NCI-H2171 treated with DMSO at 0.1 percent for 48 hours (cell line): ENCODE results near the gene STARD3.

ENCODE experiments used
- DNase-seq: peaks from one replicate; lab custom pipeline; 2025; lab: John Stamatoyannopoulos, UW

STARD3 gene

GRCh38 chr17:39639043-39639442 lies 2.1 kb downstream of the STARD3 start:
- no peak for DNase-seq

- DNase-seq, result no peak
Measured at GRCh38 chr17:39639566-39640458, 2.9 kb downstream of the STARD3 start.

GRCh38 chr17:39640591-39641031 lies 3.7 kb downstream of the STARD3 start:
- DNase-seq, result no peak

GRCh38 chr17:39641097-39641496 lies 4.2 kb downstream of the STARD3 start:
- no peak for DNase-seq

- DNase-seq, result no peak
Measured at GRCh38 chr17:39641883-39642282, 4.9 kb downstream of the STARD3 start.

GRCh38 chr17:39642291-39643074 lies 5.5 kb downstream of the STARD3 start:
- no peak for DNase-seq

- no peak for DNase-seq
Measured at GRCh38 chr17:39643271-39643670, 6.3 kb downstream of the STARD3 start.

GRCh38 chr17:39647256-39647655 lies 10.3 kb downstream of the STARD3 start:
- DNase-seq, result no peak

GRCh38 chr17:39648616-39649366 lies 11.8 kb downstream of the STARD3 start:
- DNase-seq, result no peak

- no peak for DNase-seq
Measured at GRCh38 chr17:39650121-39650579, 13.2 kb downstream of the STARD3 start.

GRCh38 chr17:39651923-39652586 lies 15.1 kb downstream of the STARD3 start:
- DNase-seq, result no peak

- no peak for DNase-seq
Measured at GRCh38 chr17:39652587-39653315, 15.8 kb downstream of the STARD3 start.

- no peak for DNase-seq
Measured at GRCh38 chr17:39653316-39653661, 16.3 kb downstream of the STARD3 start.

- DNase-seq, result no peak
Measured at GRCh38 chr17:39653662-39654331, 16.9 kb downstream of the STARD3 start.

- no peak for DNase-seq
Measured at GRCh38 chr17:39655105-39655504, 18.2 kb downstream of the STARD3 start.

GRCh38 chr17:39658346-39658745 lies 21.4 kb downstream of the STARD3 start:
- no peak for DNase-seq

- DNase-seq, result no peak
Measured at GRCh38 chr17:39658760-39659159, 21.8 kb downstream of the STARD3 start.

- no peak for DNase-seq
Measured at GRCh38 chr17:39659279-39660010, 22.5 kb downstream of the STARD3 start.

- DNase-seq, result no peak
Measured at GRCh38 chr17:39660011-39660360, 23.0 kb downstream of the STARD3 start.
